HepG2 (cell line): Measurements from ENCODE around the gene FAM81A.

ENCODE experiments used
- TBP ChIP-seq: sonication (generic); formaldehyde crosslinking; IDR thresholded peaks from 2 replicates; pipeline ENCODE4 v1.5.0; 2020; ENCODE audit warnings: missing genetic modification reagents
- TF ChIP-seq, protein P1 (sequence below): sonication (generic); formaldehyde crosslinking; IDR thresholded peaks from 2 replicates; pipeline ENCODE4 v1.5.0; 2020; ENCODE audit warnings: mild to moderate bottlenecking, missing genetic modification reagents, moderate library complexity

- TF ChIP-seq, protein P1, sequence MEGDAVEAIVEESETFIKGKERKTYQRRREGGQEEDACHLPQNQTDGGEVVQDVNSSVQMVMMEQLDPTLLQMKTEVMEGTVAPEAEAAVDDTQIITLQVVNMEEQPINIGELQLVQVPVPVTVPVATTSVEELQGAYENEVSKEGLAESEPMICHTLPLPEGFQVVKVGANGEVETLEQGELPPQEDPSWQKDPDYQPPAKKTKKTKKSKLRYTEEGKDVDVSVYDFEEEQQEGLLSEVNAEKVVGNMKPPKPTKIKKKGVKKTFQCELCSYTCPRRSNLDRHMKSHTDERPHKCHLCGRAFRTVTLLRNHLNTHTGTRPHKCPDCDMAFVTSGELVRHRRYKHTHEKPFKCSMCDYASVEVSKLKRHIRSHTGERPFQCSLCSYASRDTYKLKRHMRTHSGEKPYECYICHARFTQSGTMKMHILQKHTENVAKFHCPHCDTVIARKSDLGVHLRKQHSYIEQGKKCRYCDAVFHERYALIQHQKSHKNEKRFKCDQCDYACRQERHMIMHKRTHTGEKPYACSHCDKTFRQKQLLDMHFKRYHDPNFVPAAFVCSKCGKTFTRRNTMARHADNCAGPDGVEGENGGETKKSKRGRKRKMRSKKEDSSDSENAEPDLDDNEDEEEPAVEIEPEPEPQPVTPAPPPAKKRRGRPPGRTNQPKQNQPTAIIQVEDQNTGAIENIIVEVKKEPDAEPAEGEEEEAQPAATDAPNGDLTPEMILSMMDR (CRISPR knock-in tag), result no peak
- no peak for TF ChIP-seq TBP (CRISPR knock-in tag)
Observed at GRCh38 chr15:59396679-59397078, 41.3 kb upstream of the FAM81A start.
